Fibroblast of villous mesenchyme (primary cell): ENCODE measurements around the gene CCT3. TPM values are rescaled to one million over a fixed set of nuclear protein-coding genes. Genes with fewer than 3 reads are reported as not detected.
"Not testable (repeated sequence)": the region's sequence is repeated elsewhere in the genome, so short reads cannot be mapped to it uniquely, and the experiment has no call there.

Experiments
- DNase-seq: peaks from one replicate; pipeline ENCODE4 v3.0.0-alpha.2; 2010; ENCODE audit warnings: low read depth
- H3K4me3 ChIP-seq: 2 replicates; pipeline ENCODE4 v1.5.1; 2011; ENCODE audit warnings: low read depth, mild to moderate bottlenecking, low read length
- total RNA-seq: library from RNA; depleted of rRNA; stranded (reverse); fragments of >200 nt; gene quantifications from 2 replicates; pipeline ENCODE4 v1.2.3, GENCODE V29; 2012
- TF ChIP-seq, protein P1 (sequence below): IDR thresholded peaks from 2 replicates; pipeline ENCODE4 v1.5.1; 2012; ENCODE audit warnings: low read depth, mild to moderate bottlenecking, low read length; ENCODE audit not compliant: insufficient read depth

The CCT3 gene
- total RNA-seq, 1 donor: 431 TPM

DNA sequence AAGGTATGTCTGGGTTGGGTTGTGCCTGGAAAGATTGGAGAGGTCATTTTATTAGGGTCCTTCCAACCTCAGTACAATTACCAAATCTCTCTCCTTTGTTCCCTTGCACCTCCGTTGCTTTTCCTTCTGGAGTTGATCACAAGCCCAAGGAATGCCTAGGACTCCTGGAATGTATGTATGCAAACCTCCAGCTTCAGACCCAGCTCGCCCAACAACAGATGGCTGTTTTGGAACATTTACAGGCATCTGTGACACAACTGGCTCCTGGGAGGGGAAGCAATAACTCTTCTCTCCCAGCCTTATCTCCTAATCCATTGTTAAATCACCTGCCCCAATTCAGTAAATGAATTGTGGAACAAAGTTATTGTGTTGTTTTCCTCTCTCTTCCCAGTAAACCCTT is 8.5 kb upstream of the CCT3 start:
- no peak overlapping the region for H3K4me3 ChIP-seq
- DNase-seq: peak; percentile 38
- TF ChIP-seq, protein P1, sequence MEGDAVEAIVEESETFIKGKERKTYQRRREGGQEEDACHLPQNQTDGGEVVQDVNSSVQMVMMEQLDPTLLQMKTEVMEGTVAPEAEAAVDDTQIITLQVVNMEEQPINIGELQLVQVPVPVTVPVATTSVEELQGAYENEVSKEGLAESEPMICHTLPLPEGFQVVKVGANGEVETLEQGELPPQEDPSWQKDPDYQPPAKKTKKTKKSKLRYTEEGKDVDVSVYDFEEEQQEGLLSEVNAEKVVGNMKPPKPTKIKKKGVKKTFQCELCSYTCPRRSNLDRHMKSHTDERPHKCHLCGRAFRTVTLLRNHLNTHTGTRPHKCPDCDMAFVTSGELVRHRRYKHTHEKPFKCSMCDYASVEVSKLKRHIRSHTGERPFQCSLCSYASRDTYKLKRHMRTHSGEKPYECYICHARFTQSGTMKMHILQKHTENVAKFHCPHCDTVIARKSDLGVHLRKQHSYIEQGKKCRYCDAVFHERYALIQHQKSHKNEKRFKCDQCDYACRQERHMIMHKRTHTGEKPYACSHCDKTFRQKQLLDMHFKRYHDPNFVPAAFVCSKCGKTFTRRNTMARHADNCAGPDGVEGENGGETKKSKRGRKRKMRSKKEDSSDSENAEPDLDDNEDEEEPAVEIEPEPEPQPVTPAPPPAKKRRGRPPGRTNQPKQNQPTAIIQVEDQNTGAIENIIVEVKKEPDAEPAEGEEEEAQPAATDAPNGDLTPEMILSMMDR: no peak

DNA sequence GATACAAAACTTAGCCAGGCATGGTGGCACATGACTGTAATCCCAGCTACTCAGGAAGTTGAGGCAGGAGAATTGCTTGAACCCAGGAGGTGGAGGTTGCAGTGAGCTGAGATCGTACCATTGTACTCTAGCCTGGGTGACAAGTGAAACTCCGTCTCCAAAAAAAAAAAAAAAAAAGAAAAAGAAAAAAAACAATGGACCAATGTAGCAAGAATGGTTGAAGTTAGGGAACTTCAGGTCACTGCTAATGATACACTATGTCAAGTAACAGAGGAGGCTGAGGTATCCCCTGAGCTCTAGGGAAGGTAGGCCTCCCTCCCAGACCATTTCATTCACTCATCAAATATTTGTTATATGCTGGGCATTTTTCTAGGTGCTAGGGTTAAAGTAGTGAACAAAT is 7.9 kb upstream of the CCT3 start:
- not testable (repeated sequence) for H3K4me3 ChIP-seq, DNase-seq

DNA sequence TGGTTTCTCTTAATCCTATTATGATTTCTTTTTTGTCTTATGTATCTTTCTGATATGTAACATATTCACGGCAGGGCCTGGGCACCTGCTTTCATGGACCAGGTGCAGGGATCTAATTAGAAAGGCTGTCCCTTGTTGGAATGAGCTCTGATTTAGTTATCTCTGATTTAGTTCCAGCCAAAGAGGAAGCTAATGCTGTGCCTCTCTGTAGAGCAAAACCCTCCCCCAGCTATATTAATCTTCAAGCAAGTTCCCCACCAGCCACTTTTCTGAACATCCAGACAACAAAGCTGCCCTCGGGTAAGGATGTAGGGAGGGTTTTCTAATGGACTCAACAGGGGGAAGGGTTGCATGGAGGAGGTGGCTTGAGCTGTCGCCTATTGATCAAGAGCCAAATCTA is 6.3 kb upstream of the CCT3 start:
- H3K4me3 ChIP-seq: no peak overlapping the region
- DNase-seq: no peak
- TF ChIP-seq, protein P1: no peak

DNA sequence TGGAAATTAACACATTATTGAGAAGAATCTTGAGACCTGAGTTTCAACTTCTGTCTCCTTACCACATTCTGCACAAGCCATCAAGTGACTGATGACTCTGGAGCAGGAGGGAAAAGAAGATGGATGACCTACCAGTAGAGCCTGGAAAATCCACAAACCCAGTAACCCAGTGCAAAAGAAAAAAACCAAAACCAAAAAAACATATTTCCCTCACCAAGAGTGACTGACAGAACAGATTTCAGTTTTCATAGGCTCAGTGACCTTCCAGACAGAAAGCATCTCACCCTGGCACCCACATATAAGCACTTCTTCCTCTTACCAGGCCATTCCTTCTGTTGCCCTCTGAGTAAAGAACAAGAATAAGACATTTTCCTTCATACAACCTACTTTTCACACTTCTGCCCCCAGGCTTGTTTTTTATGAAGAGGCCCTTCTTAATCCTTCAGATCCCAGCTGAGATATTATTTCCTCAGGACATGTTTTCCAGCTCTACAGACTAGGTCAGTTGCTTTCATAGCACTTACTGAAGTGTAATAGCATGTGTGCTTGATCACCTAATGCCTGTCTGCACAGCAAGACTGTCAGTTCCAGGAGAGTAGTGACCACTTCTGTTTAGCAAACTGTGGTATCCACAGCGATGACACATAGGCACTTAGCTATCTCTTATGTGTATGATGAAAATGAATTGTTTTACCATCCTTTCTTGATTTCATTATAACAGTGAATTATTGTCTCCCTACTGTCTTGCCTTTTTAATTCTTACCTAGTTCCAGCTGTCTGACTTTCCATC is 4.3 kb upstream of the CCT3 start:
- no peak overlapping the region for H3K4me3 ChIP-seq
- TF ChIP-seq, protein P1: no peak
- DNase-seq: no peak

DNA sequence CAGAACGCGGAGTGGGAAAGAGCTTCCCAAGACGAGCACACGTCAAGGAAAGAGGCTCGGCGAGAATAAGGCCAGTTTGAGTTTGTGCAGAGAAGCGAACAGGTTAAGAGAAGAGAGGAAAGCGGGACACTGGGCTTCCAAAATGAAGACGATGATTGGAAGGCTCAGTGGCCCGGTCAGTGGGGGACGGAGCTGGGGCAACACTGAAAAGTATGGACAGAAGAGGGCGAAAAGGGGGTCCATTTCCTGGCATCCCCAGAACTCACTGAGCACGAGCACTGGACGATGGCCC is 258 bp downstream of the CCT3 start:
- H3K4me3 ChIP-seq: peak overlapping the region; percentile 90
- no peak for DNase-seq
- TF ChIP-seq, protein P1: no peak

DNA sequence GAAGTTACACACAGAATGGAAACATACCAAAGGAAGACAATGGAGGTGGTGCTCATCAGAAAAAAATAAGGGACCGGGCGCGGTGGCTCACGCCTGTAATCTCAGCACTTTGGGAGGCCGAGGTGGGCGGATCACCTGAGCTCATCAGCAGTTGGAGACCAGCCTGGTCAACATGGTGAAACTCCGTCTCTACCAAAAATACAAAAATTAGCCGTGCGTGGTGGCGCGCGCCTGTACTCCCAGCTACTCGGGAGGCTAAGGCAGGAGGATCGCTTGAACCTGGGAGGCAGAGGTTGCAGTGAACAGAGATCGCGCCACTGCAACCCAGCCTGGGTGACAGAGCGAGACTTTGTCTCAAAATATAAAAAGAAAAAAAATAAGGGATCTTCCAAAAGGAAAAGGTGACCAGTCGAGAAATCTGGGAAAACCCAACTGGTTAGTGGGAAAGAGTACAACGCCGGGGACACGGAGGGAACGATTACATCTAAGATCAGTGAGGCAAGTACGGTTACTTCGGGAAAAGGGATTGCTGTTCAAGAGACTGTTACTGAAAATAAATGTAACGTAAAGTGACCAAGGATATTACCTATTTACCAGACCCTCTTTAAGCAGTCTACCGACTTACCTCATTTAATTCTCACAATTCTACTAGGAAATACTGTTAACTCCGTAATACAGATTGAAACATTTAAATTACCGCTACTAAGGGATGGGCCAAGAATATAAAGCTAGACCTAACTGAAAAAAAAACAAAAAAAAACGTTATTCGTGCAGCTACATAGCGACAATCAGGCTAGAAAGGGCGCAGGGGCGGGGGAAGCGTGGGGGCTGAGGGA is 822 bp downstream of the CCT3 start:
- TF ChIP-seq, protein P1: no peak
- peak overlapping the region; percentile 90 for H3K4me3 ChIP-seq
- DNase-seq: peak; percentile 8

DNA sequence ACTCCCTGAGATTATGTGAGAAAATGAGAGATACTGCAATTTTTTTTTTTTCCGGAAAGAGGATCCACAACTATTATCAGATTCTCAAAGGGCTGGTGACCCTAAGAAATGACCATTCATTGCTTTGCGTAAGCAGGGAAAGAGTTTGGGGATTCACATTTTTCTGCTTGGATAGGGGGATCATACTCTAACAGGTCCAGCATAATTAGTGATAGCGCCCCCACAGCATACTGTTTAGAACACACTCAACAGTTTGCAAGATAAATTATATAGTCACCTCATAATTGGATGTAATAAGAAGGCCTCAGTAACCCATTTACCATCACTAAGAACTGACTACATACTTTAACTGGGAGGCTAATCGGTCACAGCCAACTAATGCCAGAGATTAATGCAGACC is 1.9 kb downstream of the CCT3 start:
- TF ChIP-seq, protein P1: peak; percentile 15
- peak overlapping the region; percentile 90 for H3K4me3 ChIP-seq
- no peak for DNase-seq

DNA sequence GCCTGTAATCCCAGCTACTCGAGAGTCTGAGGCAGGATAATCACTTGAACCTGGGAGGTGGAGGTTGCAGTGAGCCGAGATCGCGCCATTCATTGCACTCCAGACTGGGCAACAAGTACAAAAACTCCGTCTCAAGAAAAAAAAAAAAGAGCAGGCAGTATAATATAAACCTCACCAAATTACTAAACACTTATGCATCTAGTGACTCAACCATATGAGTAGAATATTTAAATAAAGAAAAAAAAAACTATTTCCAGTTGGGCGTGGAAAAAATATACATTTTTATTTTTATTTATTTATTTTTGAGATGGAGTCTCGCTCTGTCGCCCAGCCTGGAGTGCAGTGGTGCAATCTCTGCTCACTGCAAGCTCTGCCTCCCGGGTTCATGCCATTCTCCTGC is 14.9 kb downstream of the CCT3 start:
- H3K4me3 ChIP-seq, DNase-seq: not testable (repeated sequence)
